ENCODE measurements around the gene MOAP1.
"Not testable (repeated sequence)": the region's sequence is repeated elsewhere in the genome, so short reads cannot be mapped to it uniquely, and the experiment has no call there.

GRCh38 chr14:93158349-93158748, 26.3 kb downstream of the MOAP1 start:
- TF ChIP-seq POLR2A (IDR thresholded peaks at IDR 0.05; ENCODE audit: control extremely low read depth in 1 of 2, low read depth in 2 of 2, low read length in 2 of 2); CHD2 (IDR thresholded peaks at IDR 0.05; ENCODE audit: low read length); RFX5 (IDR thresholded peaks at IDR 0.05; ENCODE audit: borderline replicate concordance, low read depth, low read length): not testable (repeated sequence)
